ENCODE results near the gene SYNPO2.
"Not testable (repeated sequence)": the region's sequence is repeated elsewhere in the genome, so short reads cannot be mapped to it uniquely, and the experiment has no call there.

SYNPO2 gene

DNA sequence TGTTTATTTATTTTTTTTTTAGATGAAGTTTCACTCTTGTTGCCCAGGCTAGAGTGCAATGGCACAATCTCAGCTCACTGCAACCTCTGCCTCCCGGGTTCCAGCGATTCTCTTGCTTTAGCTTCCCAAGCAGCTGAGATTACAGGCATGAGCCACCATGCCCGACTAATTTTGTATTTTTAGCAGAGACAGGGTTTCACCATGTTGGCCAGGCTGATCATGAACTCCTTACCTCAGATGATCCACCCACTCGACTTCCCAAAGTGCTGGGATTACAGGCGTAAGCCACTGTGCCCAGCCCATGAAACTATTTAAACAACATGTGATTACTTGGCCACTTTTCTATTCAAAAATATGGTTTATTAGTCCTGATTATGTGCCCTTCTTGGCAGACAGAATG, 158.4 kb downstream of the SYNPO2 start:
- H3K4me3 ChIP-seq (ENCODE audit: low read depth in 1 of 2, low read length in 2 of 2); H3K36me3 ChIP-seq (ENCODE audit: control insufficient read depth in 1 of 2, insufficient read depth in 2 of 2, low read length in 2 of 2); H3K4me1 ChIP-seq (ENCODE audit: control insufficient read depth in 1 of 2, insufficient read depth in 2 of 2, low read length in 2 of 2); H3K9me3 ChIP-seq (ENCODE audit: control insufficient read depth in 1 of 2, low read length in 2 of 2); H3K9ac ChIP-seq (ENCODE audit: low read depth in 1 of 2, low read length in 2 of 2); H3K27me3 ChIP-seq (ENCODE audit: control insufficient read depth in 1 of 2, insufficient read depth in 2 of 2, low read length in 2 of 2); H3K27ac ChIP-seq (ENCODE audit: low read depth, low read length): not testable (repeated sequence)

DNA sequence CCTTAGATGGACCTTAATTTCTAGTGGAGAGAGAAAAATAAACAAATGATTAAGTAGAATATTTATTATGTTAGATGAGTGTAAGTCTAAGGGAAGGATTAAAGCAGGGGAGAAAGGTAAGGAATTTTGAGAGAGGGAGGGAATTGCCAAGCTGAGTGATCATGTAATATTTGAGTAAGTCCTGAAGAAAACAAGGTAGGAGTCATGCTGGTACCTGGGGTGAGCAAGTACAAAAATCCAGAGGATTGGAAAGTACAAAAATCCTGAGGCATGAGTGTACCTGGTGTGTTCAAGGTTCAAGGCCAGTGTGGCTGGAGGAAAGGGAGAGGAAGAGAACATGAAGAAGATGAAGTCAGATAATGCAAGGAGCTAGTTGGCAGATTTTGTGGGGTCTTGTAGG, 159.8 kb downstream of the SYNPO2 start:
- Histone ChIP-seq H3K36me3 (ENCODE audit: control insufficient read depth in 1 of 2, insufficient read depth in 2 of 2, low read length in 2 of 2) (no peaks in the 10 kb centered on the region), H3K27ac (ENCODE audit: low read depth, low read length) (no peak overlapping the region), H3K4me1 (ENCODE audit: control insufficient read depth in 1 of 2, insufficient read depth in 2 of 2, low read length in 2 of 2) (no peaks in the 10 kb centered on the region), H3K4me3 (ENCODE audit: low read depth in 1 of 2, low read length in 2 of 2) (no peak overlapping the region), H3K9ac (ENCODE audit: low read depth in 1 of 2, low read length in 2 of 2) (no peak overlapping the region), H3K9me3 (ENCODE audit: control insufficient read depth in 1 of 2, low read length in 2 of 2) (no peaks in the 10 kb centered on the region), H3K27me3 (ENCODE audit: control insufficient read depth in 1 of 2, insufficient read depth in 2 of 2, low read length in 2 of 2) (no peaks in the 10 kb centered on the region)

DNA sequence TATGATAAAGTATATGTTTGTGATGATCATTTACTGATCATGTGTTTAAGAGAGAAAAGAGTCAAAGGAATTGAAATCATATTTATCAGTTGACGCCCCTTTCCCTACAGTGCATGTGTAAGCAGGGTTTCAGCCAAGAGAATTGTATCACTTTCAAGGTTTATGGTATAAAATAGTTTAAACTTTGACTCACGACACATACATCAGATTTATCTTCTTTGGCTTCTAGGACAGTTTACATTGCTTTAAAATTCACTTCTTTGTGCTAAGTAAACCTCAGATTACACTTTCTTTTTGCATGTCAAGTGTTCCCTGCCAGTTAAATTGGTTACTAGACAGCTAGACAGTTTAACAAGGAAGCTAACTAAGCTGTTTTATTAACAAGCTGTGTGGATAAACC, 160.7 kb downstream of the SYNPO2 start:
- Histone ChIP-seq H3K9ac (ENCODE audit: low read depth in 1 of 2, low read length in 2 of 2) (no peak overlapping the region), H3K36me3 (ENCODE audit: control insufficient read depth in 1 of 2, insufficient read depth in 2 of 2, low read length in 2 of 2) (no peaks in the 10 kb centered on the region), H3K9me3 (ENCODE audit: control insufficient read depth in 1 of 2, low read length in 2 of 2) (no peaks in the 10 kb centered on the region), H3K4me1 (ENCODE audit: control insufficient read depth in 1 of 2, insufficient read depth in 2 of 2, low read length in 2 of 2) (no peaks in the 10 kb centered on the region), H3K27me3 (ENCODE audit: control insufficient read depth in 1 of 2, insufficient read depth in 2 of 2, low read length in 2 of 2) (no peaks in the 10 kb centered on the region), H3K4me3 (ENCODE audit: low read depth in 1 of 2, low read length in 2 of 2) (no peak overlapping the region), H3K27ac (ENCODE audit: low read depth, low read length) (no peak overlapping the region)

DNA sequence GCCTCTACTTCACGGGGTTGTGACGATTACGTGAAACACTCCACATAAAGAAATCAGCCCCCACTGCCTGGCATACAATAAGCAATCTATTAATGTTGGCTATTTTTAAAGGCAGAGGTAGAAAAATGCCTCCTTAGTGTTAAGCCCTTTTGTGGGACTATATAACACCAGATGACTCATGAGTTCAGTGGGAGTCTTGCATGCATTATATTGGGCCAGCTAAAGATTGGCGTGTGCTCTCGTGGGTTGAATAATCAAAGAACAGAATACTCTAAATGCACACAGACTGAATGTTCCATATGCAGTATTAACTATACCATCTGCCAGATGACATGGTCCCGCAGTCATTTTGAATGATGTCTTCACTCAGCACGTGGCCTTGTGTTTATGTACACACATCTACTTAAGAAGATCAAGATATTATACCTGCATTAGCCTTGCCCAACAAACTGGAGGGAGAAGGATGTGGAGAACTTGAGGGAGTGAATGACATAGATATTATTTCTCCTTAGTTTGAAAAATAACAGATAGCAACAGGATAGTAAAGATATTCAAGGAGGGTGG, 162.0 kb downstream of the SYNPO2 start:
- no peak overlapping the region for H3K4me3 ChIP-seq (ENCODE audit: low read depth in 1 of 2, low read length in 2 of 2)
- no peaks in the 10 kb centered on the region for H3K27me3 ChIP-seq (ENCODE audit: control insufficient read depth in 1 of 2, insufficient read depth in 2 of 2, low read length in 2 of 2)
- H3K27ac ChIP-seq (ENCODE audit: low read depth, low read length): no peak overlapping the region
- H3K4me1 ChIP-seq (ENCODE audit: control insufficient read depth in 1 of 2, insufficient read depth in 2 of 2, low read length in 2 of 2): no peaks in the 10 kb centered on the region
- no peaks in the 10 kb centered on the region for H3K36me3 ChIP-seq (ENCODE audit: control insufficient read depth in 1 of 2, insufficient read depth in 2 of 2, low read length in 2 of 2)
- H3K9me3 ChIP-seq (ENCODE audit: control insufficient read depth in 1 of 2, low read length in 2 of 2): no peaks in the 10 kb centered on the region
- H3K9ac ChIP-seq (ENCODE audit: low read depth in 1 of 2, low read length in 2 of 2): no peak overlapping the region

DNA sequence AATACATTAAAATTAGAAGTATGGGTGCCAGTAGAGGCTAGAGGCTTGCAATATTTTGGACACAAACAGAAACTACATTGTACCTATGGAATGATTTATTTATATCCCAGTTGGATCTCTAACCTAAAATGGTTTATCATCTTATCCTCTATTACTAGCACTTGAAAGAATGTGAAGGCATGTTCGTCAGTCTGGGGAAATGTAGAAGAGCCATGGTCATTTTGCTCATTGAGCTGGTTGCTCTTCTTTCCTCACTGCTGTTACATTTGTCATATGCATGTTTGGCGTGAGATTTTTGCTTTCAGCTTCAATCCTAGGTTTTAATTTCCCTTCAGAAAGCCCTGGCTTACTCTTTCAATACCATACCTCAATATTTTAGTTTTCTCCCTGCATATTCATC, 164.6 kb downstream of the SYNPO2 start:
- Histone ChIP-seq H3K9me3 (ENCODE audit: control insufficient read depth in 1 of 2, low read length in 2 of 2) (no peaks in the 10 kb centered on the region), H3K4me1 (ENCODE audit: control insufficient read depth in 1 of 2, insufficient read depth in 2 of 2, low read length in 2 of 2) (no peaks in the 10 kb centered on the region), H3K27me3 (ENCODE audit: control insufficient read depth in 1 of 2, insufficient read depth in 2 of 2, low read length in 2 of 2) (no peaks in the 10 kb centered on the region), H3K27ac (ENCODE audit: low read depth, low read length) (no peak overlapping the region), H3K4me3 (ENCODE audit: low read depth in 1 of 2, low read length in 2 of 2) (no peak overlapping the region), H3K9ac (ENCODE audit: low read depth in 1 of 2, low read length in 2 of 2) (no peak overlapping the region), H3K36me3 (ENCODE audit: control insufficient read depth in 1 of 2, insufficient read depth in 2 of 2, low read length in 2 of 2) (no peaks in the 10 kb centered on the region)

DNA sequence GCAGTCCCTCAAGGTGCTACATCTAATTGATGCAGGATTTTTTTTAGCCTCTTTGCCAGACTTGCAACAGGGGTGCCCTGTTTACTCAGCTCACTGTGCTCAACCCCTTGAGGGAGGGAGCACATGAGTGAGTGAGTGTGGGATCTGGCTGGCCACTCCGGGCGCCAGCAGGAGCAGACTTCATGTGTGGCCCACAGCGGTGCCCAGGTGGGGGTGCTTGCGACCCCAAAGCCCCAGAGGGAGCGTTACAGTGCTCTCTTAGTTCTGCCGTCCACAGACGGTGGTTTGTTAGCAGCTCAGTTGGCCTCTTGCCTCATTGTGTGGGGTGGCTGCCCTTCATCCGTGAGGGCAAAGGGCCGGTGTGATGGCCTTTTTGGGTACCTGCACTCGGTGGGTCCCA, 165.3 kb downstream of the SYNPO2 start:
- H3K36me3 ChIP-seq (ENCODE audit: control insufficient read depth in 1 of 2, insufficient read depth in 2 of 2, low read length in 2 of 2): no peaks in the 10 kb centered on the region
- H3K27me3 ChIP-seq (ENCODE audit: control insufficient read depth in 1 of 2, insufficient read depth in 2 of 2, low read length in 2 of 2): no peaks in the 10 kb centered on the region
- no peak overlapping the region for H3K9ac ChIP-seq (ENCODE audit: low read depth in 1 of 2, low read length in 2 of 2)
- no peaks in the 10 kb centered on the region for H3K9me3 ChIP-seq (ENCODE audit: control insufficient read depth in 1 of 2, low read length in 2 of 2)
- no peak overlapping the region for H3K4me3 ChIP-seq (ENCODE audit: low read depth in 1 of 2, low read length in 2 of 2)
- no peaks in the 10 kb centered on the region for H3K4me1 ChIP-seq (ENCODE audit: control insufficient read depth in 1 of 2, insufficient read depth in 2 of 2, low read length in 2 of 2)
- H3K27ac ChIP-seq (ENCODE audit: low read depth, low read length): no peak overlapping the region

DNA sequence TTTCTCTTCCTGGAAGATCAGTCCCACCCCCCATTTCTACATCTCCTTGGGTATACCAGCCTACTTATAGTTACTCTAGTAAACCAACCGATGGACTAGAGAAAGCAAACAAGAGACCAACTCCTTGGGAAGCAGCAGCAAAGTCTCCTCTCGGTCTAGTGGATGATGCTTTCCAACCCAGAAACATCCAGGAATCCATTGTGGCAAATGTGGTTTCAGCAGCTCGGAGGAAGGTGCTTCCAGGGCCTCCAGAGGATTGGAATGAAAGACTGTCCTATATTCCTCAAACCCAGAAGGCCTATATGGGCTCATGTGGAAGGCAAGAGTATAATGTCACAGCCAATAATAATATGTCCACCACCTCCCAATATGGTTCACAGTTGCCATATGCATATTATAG, 168.8 kb downstream of the SYNPO2 start:
- Histone ChIP-seq H3K36me3 (ENCODE audit: control insufficient read depth in 1 of 2, insufficient read depth in 2 of 2, low read length in 2 of 2) (no peaks in the 10 kb centered on the region), H3K27me3 (ENCODE audit: control insufficient read depth in 1 of 2, insufficient read depth in 2 of 2, low read length in 2 of 2) (no peaks in the 10 kb centered on the region), H3K27ac (ENCODE audit: low read depth, low read length) (no peak overlapping the region), H3K4me1 (ENCODE audit: control insufficient read depth in 1 of 2, insufficient read depth in 2 of 2, low read length in 2 of 2) (no peaks in the 10 kb centered on the region), H3K9me3 (ENCODE audit: control insufficient read depth in 1 of 2, low read length in 2 of 2) (no peaks in the 10 kb centered on the region), H3K9ac (ENCODE audit: low read depth in 1 of 2, low read length in 2 of 2) (no peak overlapping the region), H3K4me3 (ENCODE audit: low read depth in 1 of 2, low read length in 2 of 2) (no peak overlapping the region)

DNA sequence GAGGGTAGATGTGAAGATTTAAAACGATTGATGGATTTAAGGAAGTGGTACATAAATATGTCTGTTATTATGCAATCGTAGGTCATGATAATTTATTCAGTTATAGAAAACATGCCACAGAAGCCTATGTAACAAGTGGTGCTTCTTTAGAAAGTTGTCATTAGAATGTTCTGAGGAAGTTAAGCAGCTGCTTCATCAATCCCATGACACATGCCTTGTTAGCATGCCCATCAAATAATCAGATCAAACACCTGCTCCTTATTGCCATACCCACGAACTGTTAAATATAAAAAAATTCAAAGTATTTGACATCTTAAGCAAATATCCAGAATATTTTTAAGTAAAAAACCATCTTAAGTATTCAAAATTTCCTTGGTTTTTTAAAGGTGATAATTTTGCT, 170.6 kb downstream of the SYNPO2 start:
- H3K27me3 ChIP-seq (ENCODE audit: control insufficient read depth in 1 of 2, insufficient read depth in 2 of 2, low read length in 2 of 2): no peaks in the 10 kb centered on the region
- H3K36me3 ChIP-seq (ENCODE audit: control insufficient read depth in 1 of 2, insufficient read depth in 2 of 2, low read length in 2 of 2): no peaks in the 10 kb centered on the region
- H3K4me1 ChIP-seq (ENCODE audit: control insufficient read depth in 1 of 2, insufficient read depth in 2 of 2, low read length in 2 of 2): no peaks in the 10 kb centered on the region
- H3K4me3 ChIP-seq (ENCODE audit: low read depth in 1 of 2, low read length in 2 of 2): no peak overlapping the region
- no peak overlapping the region for H3K9ac ChIP-seq (ENCODE audit: low read depth in 1 of 2, low read length in 2 of 2)
- no peaks in the 10 kb centered on the region for H3K9me3 ChIP-seq (ENCODE audit: control insufficient read depth in 1 of 2, low read length in 2 of 2)
- H3K27ac ChIP-seq (ENCODE audit: low read depth, low read length): no peak overlapping the region

DNA sequence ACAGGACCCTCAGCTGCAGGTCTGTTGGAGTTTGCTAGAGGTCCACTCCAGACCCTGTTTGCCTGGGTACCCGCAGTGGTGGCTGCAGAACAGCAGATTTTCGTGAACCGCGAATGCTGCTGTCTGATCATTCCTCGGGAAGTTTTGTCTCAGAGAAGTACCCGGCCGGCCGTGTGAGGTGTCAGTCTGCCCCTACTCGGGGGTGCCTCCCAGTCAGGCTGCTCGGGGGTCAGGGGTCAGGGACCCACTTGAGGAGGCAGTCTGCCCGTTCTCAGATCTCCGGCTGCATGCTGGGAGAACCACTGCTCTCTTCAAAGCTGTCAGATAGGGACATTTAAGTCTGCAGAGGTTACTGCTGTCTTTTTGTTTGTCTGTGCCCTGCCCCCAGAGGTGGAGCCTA, 178.5 kb downstream of the SYNPO2 start:
- H3K4me3 ChIP-seq (ENCODE audit: low read depth in 1 of 2, low read length in 2 of 2); H3K9ac ChIP-seq (ENCODE audit: low read depth in 1 of 2, low read length in 2 of 2); H3K36me3 ChIP-seq (ENCODE audit: control insufficient read depth in 1 of 2, insufficient read depth in 2 of 2, low read length in 2 of 2); H3K27me3 ChIP-seq (ENCODE audit: control insufficient read depth in 1 of 2, insufficient read depth in 2 of 2, low read length in 2 of 2); H3K9me3 ChIP-seq (ENCODE audit: control insufficient read depth in 1 of 2, low read length in 2 of 2); H3K4me1 ChIP-seq (ENCODE audit: control insufficient read depth in 1 of 2, insufficient read depth in 2 of 2, low read length in 2 of 2); H3K27ac ChIP-seq (ENCODE audit: low read depth, low read length): not testable (repeated sequence)

DNA sequence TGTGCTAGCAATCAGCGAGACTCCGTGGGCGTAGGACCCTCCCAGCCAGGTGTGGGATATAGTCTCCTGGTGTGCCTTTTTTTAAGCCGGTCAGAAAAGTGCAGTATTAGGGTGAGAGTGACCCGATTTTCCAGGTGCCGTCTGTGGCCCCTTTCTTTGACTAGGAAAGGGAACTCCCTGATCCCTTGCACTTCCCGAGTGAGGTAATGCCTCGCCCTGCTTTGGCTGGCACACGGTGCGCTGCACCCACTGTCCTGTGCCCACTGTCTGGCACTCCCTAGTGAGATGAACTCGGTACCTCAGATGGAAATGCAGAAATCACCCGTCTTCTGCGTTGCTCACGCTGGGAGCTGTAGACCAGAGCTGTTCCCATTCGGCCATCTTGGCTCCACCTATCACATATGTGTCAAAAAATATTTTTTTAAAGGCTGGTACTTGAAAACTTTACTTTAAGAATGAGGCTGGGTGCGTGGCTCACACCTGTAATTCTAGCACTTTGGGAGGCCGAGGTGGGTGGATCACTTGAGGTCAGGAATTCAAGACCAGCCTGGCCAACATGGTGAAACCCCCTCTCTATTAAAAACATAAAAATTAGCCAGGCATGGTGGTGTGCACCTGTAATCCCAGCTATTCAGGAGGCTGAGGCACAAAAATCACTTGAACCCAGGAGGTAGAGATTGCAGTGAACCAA, 179.2 kb downstream of the SYNPO2 start:
- not testable (repeated sequence) for H3K4me3 ChIP-seq (ENCODE audit: low read depth in 1 of 2, low read length in 2 of 2); H3K36me3 ChIP-seq (ENCODE audit: control insufficient read depth in 1 of 2, insufficient read depth in 2 of 2, low read length in 2 of 2); H3K4me1 ChIP-seq (ENCODE audit: control insufficient read depth in 1 of 2, insufficient read depth in 2 of 2, low read length in 2 of 2); H3K9me3 ChIP-seq (ENCODE audit: control insufficient read depth in 1 of 2, low read length in 2 of 2); H3K27ac ChIP-seq (ENCODE audit: low read depth, low read length); H3K27me3 ChIP-seq (ENCODE audit: control insufficient read depth in 1 of 2, insufficient read depth in 2 of 2, low read length in 2 of 2); H3K9ac ChIP-seq (ENCODE audit: low read depth in 1 of 2, low read length in 2 of 2)

All from duodenal mucosa (tissue), 2 donors.